OCI-LY1 (cell line): Measurements from ENCODE around the gene SRP19.
A peak's percentile ranks its signal among the peaks of the same experiment; 100 is the strongest.

Experiments used
- H2AFZ ChIP-seq: fragments of 200-600 bp; sonication (generic), shearing (Covaris generic); 2 replicates; pipeline ENCODE4 v1.6.0; 2014; ENCODE audit warnings: antibody characterized with exemption, mild to moderate bottlenecking, low read length
- H3F3A ChIP-seq: fragments of 200-600 bp; sonication (generic), shearing (Covaris generic); 2 replicates; pipeline ENCODE4 v1.6.0; 2014; ENCODE audit warnings: mild to moderate bottlenecking, antibody characterized with exemption, low read length, moderate library complexity; ENCODE audit not compliant: insufficient read depth
- H3K27ac ChIP-seq: fragments of 200-600 bp; sonication (generic); 2 replicates; pipeline ENCODE4 v1.5.1; 2014; ENCODE audit warnings: low read length, mixed run types, mild to moderate bottlenecking, low read depth; ENCODE audit not compliant: poor library complexity, severe bottlenecking
- H3K27me3 ChIP-seq: fragments of 200-600 bp; sonication (generic); 2 replicates; pipeline ENCODE4 v1.6.0; 2014; ENCODE audit warnings: antibody characterized with exemption, mild to moderate bottlenecking, low read length, moderate library complexity; ENCODE audit not compliant: insufficient read depth
- H3K36me3 ChIP-seq: fragments of 200-600 bp; sonication (generic); 2 replicates; pipeline ENCODE4 v1.6.1; 2014; ENCODE audit warnings: mild to moderate bottlenecking, antibody characterized with exemption, low read length, moderate library complexity, mixed read lengths; ENCODE audit not compliant: insufficient read depth
- H3K4me1 ChIP-seq: fragments of 200-600 bp; sonication (generic); 2 replicates; pipeline ENCODE4 v1.5.1; 2014; ENCODE audit warnings: mild to moderate bottlenecking, low read length, moderate library complexity; ENCODE audit not compliant: insufficient read depth, severe bottlenecking
- H3K4me2 ChIP-seq: fragments of 200-600 bp; sonication (generic), shearing (Covaris generic); 2 replicates; pipeline ENCODE4 v1.6.1; 2014; ENCODE audit warnings: low read length
- H3K4me3 ChIP-seq: fragments of 200-600 bp; sonication (generic); 2 replicates; pipeline ENCODE4 v1.5.1; 2014; ENCODE audit warnings: low read length, low read depth, mild to moderate bottlenecking, mixed read lengths; ENCODE audit not compliant: poor library complexity, severe bottlenecking
- H3K79me2 ChIP-seq: fragments of 200-600 bp; shearing (Covaris generic); 2 replicates; pipeline ENCODE4 v1.6.1; 2016; ENCODE audit warnings: mixed run types, low read length, mixed read lengths; ENCODE audit not compliant: insufficient read depth
- H3K9ac ChIP-seq: fragments of 200-600 bp; sonication (generic), shearing (Covaris generic); 2 replicates; pipeline ENCODE4 v1.6.1; 2014; ENCODE audit warnings: mild to moderate bottlenecking, low read length, mixed read lengths
- H3K9me2 ChIP-seq: fragments of 200-600 bp; sonication (generic), shearing (Covaris generic); 2 replicates; pipeline ENCODE4 v1.6.1; 2014; ENCODE audit warnings: low read depth, mild to moderate bottlenecking, low read length, mixed read lengths
- H3K9me3 ChIP-seq: fragments of 200-600 bp; shearing (Covaris generic); 2 replicates; pipeline ENCODE4 v1.6.1; 2014; ENCODE audit warnings: low read length, mixed read lengths
- H4K20me1 ChIP-seq: fragments of 200-600 bp; sonication (generic), shearing (Covaris generic); 2 replicates; pipeline ENCODE4 v1.6.0; 2016; ENCODE audit warnings: mild to moderate bottlenecking, low read length; ENCODE audit not compliant: insufficient read depth
- CTCF ChIP-seq: fragments of 200-600 bp; sonication (generic), shearing (Covaris generic); IDR thresholded peaks from 2 replicates; pipeline ENCODE4 v1.5.1; 2017; ENCODE audit warnings: mild to moderate bottlenecking, antibody characterized with exemption, low read length, moderate library complexity, mixed read lengths
- EZH2 ChIP-seq: fragments of 200-600 bp; sonication (generic), shearing (Covaris generic); IDR thresholded peaks from 2 replicates; pipeline ENCODE4 v1.8.0; 2017; ENCODE audit warnings: borderline replicate concordance, mixed run types, mild to moderate bottlenecking, antibody characterized with exemption, low read length, moderate library complexity, mixed read lengths

Gene SRP19

GRCh38 chr5:112848116-112848811 lies 12.8 kb upstream of the SRP19 start:
- Histone ChIP-seq H3F3A (0 out of 2 replicates have a peak, but pooled peaks cover 6% of the 10 kb centered on the region), H2AFZ (no peak overlapping the region), H3K4me1 (no peaks in the 10 kb centered on the region), H3K27me3 (no peaks in the 10 kb centered on the region), H3K79me2 (no peaks in the 10 kb centered on the region), H3K4me2 (no peak overlapping the region; the same call in 1 of the 2 replicates), H3K9ac (no peak overlapping the region), H3K36me3 (no peaks in the 10 kb centered on the region), H3K9me3 (no peaks in the 10 kb centered on the region), H4K20me1 (no peaks in the 10 kb centered on the region), H3K27ac (no peak overlapping the region), H3K9me2 (no peaks in the 10 kb centered on the region), H3K4me3 (no peak overlapping the region)
- TF ChIP-seq CTCF (peak; percentile 68), EZH2 (no peak)

GRCh38 chr5:112849912-112850311 lies 11.2 kb upstream of the SRP19 start:
- H3K9ac ChIP-seq, result no peak overlapping the region
- TF ChIP-seq CTCF, result no peak
- TF ChIP-seq EZH2, result no peak

DNA sequence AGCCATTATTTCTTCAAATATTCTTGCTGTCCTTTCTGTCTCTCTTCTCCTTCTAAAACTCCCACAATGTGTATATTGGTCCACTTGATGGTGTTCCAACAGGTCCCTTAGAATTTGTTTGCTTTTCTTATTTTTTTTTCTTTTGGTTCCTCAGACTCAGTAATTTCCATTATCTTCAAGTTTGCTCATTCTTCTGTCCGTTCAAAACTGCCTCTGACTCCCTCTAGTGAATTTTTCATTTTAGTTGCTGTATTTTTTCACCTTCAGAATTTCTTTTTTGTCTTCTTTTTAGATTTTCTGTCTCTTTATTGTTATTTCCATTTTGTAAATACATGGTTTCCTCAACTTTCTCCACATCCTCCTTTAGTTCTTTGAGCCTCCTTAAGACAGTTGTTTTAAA lies 6.4 kb upstream of the SRP19 start:
- Histone ChIP-seq H3K9me2 (no peaks in the 10 kb centered on the region), H3K9ac (no peak overlapping the region), H3K27ac (no peak overlapping the region), H3K9me3 (peaks cover 11% of the 10 kb centered on the region; the same call in 1 of the 2 replicates), H3K79me2 (no peaks in the 10 kb centered on the region), H3K27me3 (no peaks in the 10 kb centered on the region; the same call in 1 of the 2 replicates), H4K20me1 (no peaks in the 10 kb centered on the region), H3F3A (no peaks in the 10 kb centered on the region), H3K4me2 (no peak overlapping the region), H2AFZ (no peak overlapping the region), H3K4me1 (no peaks in the 10 kb centered on the region), H3K4me3 (no peak overlapping the region), H3K36me3 (no peaks in the 10 kb centered on the region)
- TF ChIP-seq CTCF (no peak), EZH2 (no peak)

More at GRCh38 chr5:112849912-112850311, 11.2 kb upstream of the SRP19 start:
- no peaks in the 10 kb centered on the region for H3K36me3 ChIP-seq
- H4K20me1 ChIP-seq, result no peaks in the 10 kb centered on the region
- no peaks in the 10 kb centered on the region for H3K4me1 ChIP-seq
- no peaks in the 10 kb centered on the region for H3K9me2 ChIP-seq
- H3K4me2 ChIP-seq, result no peak overlapping the region
- H3K9me3 ChIP-seq, result peaks cover 8% of the 10 kb centered on the region; the same call in 1 of the 2 replicates
- no peaks in the 10 kb centered on the region for H3K79me2 ChIP-seq
- H3F3A ChIP-seq, result 0 out of 2 replicates have a peak, but pooled peaks cover 6% of the 10 kb centered on the region
- no peaks in the 10 kb centered on the region for H3K27me3 ChIP-seq
- H3K4me3 ChIP-seq, result no peak overlapping the region
- no peak overlapping the region for H2AFZ ChIP-seq
- no peak overlapping the region for H3K27ac ChIP-seq
